HG03342 (cell line): ENCODE measurements around the gene EPC2.
"Not testable (repeated sequence)": the region's sequence is repeated elsewhere in the genome, so short reads cannot be mapped to it uniquely, and the experiment has no call there.

ENCODE experiments used
- ATAC-seq: cut with Tn5 transposase; IDR thresholded peaks from one replicate; pipeline ENCODE4 v1.9.1; 2021; ENCODE audit warnings: mild to moderate bottlenecking, moderate library complexity; ENCODE audit not compliant: unreplicated experiment

Gene EPC2

GRCh38 chr2:148674063-148675020 lies 29.8 kb downstream of the EPC2 start:
- ATAC-seq = no peak

GRCh38 chr2:148675708-148676107 lies 31.2 kb downstream of the EPC2 start:
- no peak for ATAC-seq

- not testable (repeated sequence) for ATAC-seq
Measured at GRCh38 chr2:148678302-148679179, 34.0 kb downstream of the EPC2 start.

- ATAC-seq = no peak
Measured at GRCh38 chr2:148680462-148680861, 35.9 kb downstream of the EPC2 start.

- no peak for ATAC-seq
Measured at GRCh38 chr2:148681443-148681842, 36.9 kb downstream of the EPC2 start.

- not testable (repeated sequence) for ATAC-seq
Measured at GRCh38 chr2:148681862-148682261, 37.3 kb downstream of the EPC2 start.

GRCh38 chr2:148684507-148684906 lies 40.0 kb downstream of the EPC2 start:
- ATAC-seq = no peak

- no peak for ATAC-seq
Measured at GRCh38 chr2:148687543-148687942, 43.0 kb downstream of the EPC2 start.

GRCh38 chr2:148688011-148688410 lies 43.5 kb downstream of the EPC2 start:
- not testable (repeated sequence) for ATAC-seq

- no peak for ATAC-seq
Measured at GRCh38 chr2:148696985-148697384, 52.4 kb downstream of the EPC2 start.

- no peak for ATAC-seq
Measured at GRCh38 chr2:148699830-148700229, 55.3 kb downstream of the EPC2 start.

GRCh38 chr2:148701039-148701438 lies 56.5 kb downstream of the EPC2 start:
- no peak for ATAC-seq

GRCh38 chr2:148701877-148702276 lies 57.3 kb downstream of the EPC2 start:
- no peak for ATAC-seq

- ATAC-seq = no peak
Measured at GRCh38 chr2:148702475-148702874, 57.9 kb downstream of the EPC2 start.

GRCh38 chr2:148704247-148704646 lies 59.7 kb downstream of the EPC2 start:
- no peak for ATAC-seq

- no peak for ATAC-seq
Measured at GRCh38 chr2:148716378-148716920, 71.9 kb downstream of the EPC2 start.

- no peak for ATAC-seq
Measured at GRCh38 chr2:148718039-148718438, 73.5 kb downstream of the EPC2 start.

GRCh38 chr2:148719195-148719749 lies 74.7 kb downstream of the EPC2 start:
- no peak for ATAC-seq

GRCh38 chr2:148719941-148720436 lies 75.4 kb downstream of the EPC2 start:
- no peak for ATAC-seq

- no peak for ATAC-seq
Measured at GRCh38 chr2:148720501-148721001, 76.0 kb downstream of the EPC2 start.

- no peak for ATAC-seq
Measured at GRCh38 chr2:148721520-148721931, 77.0 kb downstream of the EPC2 start.
